DOHH2 (cell line): ENCODE results near the gene HDAC4.

Experiments
- H3F3A ChIP-seq: fragments of 200-600 bp; sonication (generic), shearing (Covaris generic); 2 replicates; pipeline ENCODE4 v1.6.0; 2016; ENCODE audit warnings: antibody characterized with exemption, mild to moderate bottlenecking; ENCODE audit not compliant: control insufficient read depth, insufficient read depth
- H3K27ac ChIP-seq: fragments of 200-600 bp; sonication (generic); 2 replicates; pipeline ENCODE4 v1.5.1; 2014; ENCODE audit warnings: low read depth, mild to moderate bottlenecking, low read length, moderate library complexity
- H3K27me3 ChIP-seq: fragments of 200-600 bp; sonication (generic); 2 replicates; pipeline ENCODE4 v1.6.1; 2014; ENCODE audit warnings: mild to moderate bottlenecking, low read length, mixed read lengths; ENCODE audit not compliant: control insufficient read depth
- H3K36me3 ChIP-seq: fragments of 200-600 bp; sonication (generic); 2 replicates; pipeline ENCODE4 v1.6.1; 2014; ENCODE audit warnings: mild to moderate bottlenecking, low read length, moderate library complexity, mixed read lengths; ENCODE audit not compliant: control insufficient read depth
- H3K4me1 ChIP-seq: fragments of 200-600 bp; sonication (generic); 2 replicates; pipeline ENCODE4 v1.6.1; 2014; ENCODE audit warnings: mild to moderate bottlenecking, low read length, mixed read lengths; ENCODE audit not compliant: control insufficient read depth
- H3K4me2 ChIP-seq: fragments of 200-600 bp; sonication (generic); 2 replicates; pipeline ENCODE4 v1.6.0; 2014; ENCODE audit warnings: mild to moderate bottlenecking, low read length, moderate library complexity
- H3K4me3 ChIP-seq: fragments of 200-600 bp; sonication (generic); 2 replicates; pipeline ENCODE4 v1.5.1; 2014; ENCODE audit warnings: mild to moderate bottlenecking, low read length, mixed read lengths
- H3K79me2 ChIP-seq: fragments of 200-600 bp; sonication (generic); 2 replicates; pipeline ENCODE4 v1.6.1; 2014; ENCODE audit warnings: mild to moderate bottlenecking, low read length, mixed read lengths; ENCODE audit not compliant: control insufficient read depth
- H3K9me2 ChIP-seq: fragments of 200-600 bp; sonication (generic); replicated peaks from 2 replicates; pipeline ENCODE4 v1.6.1; 2014; ENCODE audit warnings: mild to moderate bottlenecking, low read length, mixed read lengths; ENCODE audit not compliant: control insufficient read depth
- H3K9me3 ChIP-seq: fragments of 200-600 bp; sonication (generic); 2 replicates; pipeline ENCODE4 v1.6.1; 2014; ENCODE audit warnings: antibody characterized with exemption, low read length, mixed read lengths; ENCODE audit not compliant: control insufficient read depth, insufficient read depth
- H4K20me1 ChIP-seq: fragments of 200-600 bp; sonication (generic); 2 replicates; pipeline ENCODE4 v1.6.0; 2014; ENCODE audit warnings: low read depth, mild to moderate bottlenecking, antibody characterized with exemption, low read length, moderate library complexity; ENCODE audit not compliant: control insufficient read depth, insufficient read depth
- EZH2phosphoT487 ChIP-seq: fragments of 200-600 bp; sonication (generic); IDR thresholded peaks from 2 replicates; pipeline ENCODE4 v1.6.1; 2017; ENCODE audit warnings: borderline replicate concordance, mild to moderate bottlenecking, antibody characterized with exemption, low read length, moderate library complexity, mixed read lengths
- TF ChIP-seq, protein P1 (sequence below): fragments of 200-600 bp; sonication (generic); IDR thresholded peaks from one replicate; pipeline ENCODE4 v1.5.1; 2014; ENCODE audit warnings: antibody characterized with exemption, mild to moderate bottlenecking, low read depth, low read length; ENCODE audit not compliant: poor library complexity, severe bottlenecking

Gene HDAC4

DNA sequence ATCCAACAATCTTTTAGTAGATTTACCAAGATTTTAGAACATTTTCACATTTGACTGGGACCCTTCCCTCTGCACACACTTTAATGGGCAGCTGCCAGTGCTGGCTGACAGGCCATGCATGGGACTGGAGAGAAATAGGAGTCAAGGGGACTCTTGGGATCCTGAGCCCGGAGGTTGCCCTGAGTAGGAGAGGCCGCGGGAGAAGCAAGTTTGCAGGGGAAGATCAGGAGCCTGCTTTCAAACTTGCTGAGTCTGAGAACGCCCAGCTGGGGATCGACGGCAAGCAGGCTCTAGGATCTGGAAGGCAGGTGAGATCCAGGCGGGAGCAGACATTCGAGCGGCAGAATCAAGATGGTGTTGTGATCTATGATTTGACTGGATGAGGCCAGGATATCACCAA, 186.1 kb downstream of the HDAC4 start:
- H3K4me3 ChIP-seq = no peak overlapping the region
- H3K79me2 ChIP-seq = no peaks in the 10 kb centered on the region
- H3K9me3 ChIP-seq = no peaks in the 10 kb centered on the region
- no peak for TF ChIP-seq EZH2phosphoT487
- TF ChIP-seq, protein P1, sequence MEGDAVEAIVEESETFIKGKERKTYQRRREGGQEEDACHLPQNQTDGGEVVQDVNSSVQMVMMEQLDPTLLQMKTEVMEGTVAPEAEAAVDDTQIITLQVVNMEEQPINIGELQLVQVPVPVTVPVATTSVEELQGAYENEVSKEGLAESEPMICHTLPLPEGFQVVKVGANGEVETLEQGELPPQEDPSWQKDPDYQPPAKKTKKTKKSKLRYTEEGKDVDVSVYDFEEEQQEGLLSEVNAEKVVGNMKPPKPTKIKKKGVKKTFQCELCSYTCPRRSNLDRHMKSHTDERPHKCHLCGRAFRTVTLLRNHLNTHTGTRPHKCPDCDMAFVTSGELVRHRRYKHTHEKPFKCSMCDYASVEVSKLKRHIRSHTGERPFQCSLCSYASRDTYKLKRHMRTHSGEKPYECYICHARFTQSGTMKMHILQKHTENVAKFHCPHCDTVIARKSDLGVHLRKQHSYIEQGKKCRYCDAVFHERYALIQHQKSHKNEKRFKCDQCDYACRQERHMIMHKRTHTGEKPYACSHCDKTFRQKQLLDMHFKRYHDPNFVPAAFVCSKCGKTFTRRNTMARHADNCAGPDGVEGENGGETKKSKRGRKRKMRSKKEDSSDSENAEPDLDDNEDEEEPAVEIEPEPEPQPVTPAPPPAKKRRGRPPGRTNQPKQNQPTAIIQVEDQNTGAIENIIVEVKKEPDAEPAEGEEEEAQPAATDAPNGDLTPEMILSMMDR = no peak
- H4K20me1 ChIP-seq = 0 out of 2 replicates have a peak, but pooled peaks cover 11% of the 10 kb centered on the region
- H3F3A ChIP-seq = no peaks in the 10 kb centered on the region
- H3K9me2 ChIP-seq = no peaks in the 10 kb centered on the region
- H3K4me2 ChIP-seq = no peak overlapping the region
- H3K27me3 ChIP-seq = peaks cover 5% of the 10 kb centered on the region; the same call in 1 of the 2 replicates
- H3K4me1 ChIP-seq = no peaks in the 10 kb centered on the region
- no peak overlapping the region for H3K27ac ChIP-seq
- no peaks in the 10 kb centered on the region for H3K36me3 ChIP-seq

DNA sequence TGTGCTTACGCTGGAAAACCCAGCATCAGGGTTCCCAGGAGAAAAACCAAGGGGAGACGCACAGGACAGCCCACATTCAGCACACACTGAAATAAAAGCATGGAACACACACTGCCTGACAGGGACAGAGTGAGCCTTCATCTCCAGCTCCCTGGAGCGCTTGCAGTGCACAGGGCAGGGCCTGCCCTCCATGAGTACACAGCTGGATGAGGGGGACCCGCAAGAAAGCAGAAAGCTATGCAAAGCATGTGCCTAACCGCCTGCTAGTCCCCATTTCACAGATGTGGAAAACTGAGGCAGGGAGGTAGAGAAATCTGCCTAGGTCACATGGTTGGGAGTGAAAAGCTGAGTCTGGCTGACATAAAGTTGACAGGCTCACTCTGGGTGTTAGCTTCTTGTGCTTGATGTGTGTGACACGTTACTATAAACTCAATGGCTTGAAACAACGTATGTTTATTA, 187.1 kb downstream of the HDAC4 start:
- 0 out of 2 replicates have a peak, but pooled peaks cover 11% of the 10 kb centered on the region for H4K20me1 ChIP-seq
- H3F3A ChIP-seq = no peaks in the 10 kb centered on the region
- TF ChIP-seq, protein P1 = no peak
- TF ChIP-seq EZH2phosphoT487 = no peak
- H3K79me2 ChIP-seq = no peaks in the 10 kb centered on the region
- H3K27me3 ChIP-seq = peaks cover 5% of the 10 kb centered on the region; the same call in 1 of the 2 replicates
- H3K4me2 ChIP-seq = no peak overlapping the region
- H3K4me3 ChIP-seq = no peak overlapping the region
- H3K9me3 ChIP-seq = no peaks in the 10 kb centered on the region
- no peaks in the 10 kb centered on the region for H3K36me3 ChIP-seq
- H3K9me2 ChIP-seq = no peaks in the 10 kb centered on the region
- H3K4me1 ChIP-seq = no peaks in the 10 kb centered on the region
- H3K27ac ChIP-seq = no peak overlapping the region

DNA sequence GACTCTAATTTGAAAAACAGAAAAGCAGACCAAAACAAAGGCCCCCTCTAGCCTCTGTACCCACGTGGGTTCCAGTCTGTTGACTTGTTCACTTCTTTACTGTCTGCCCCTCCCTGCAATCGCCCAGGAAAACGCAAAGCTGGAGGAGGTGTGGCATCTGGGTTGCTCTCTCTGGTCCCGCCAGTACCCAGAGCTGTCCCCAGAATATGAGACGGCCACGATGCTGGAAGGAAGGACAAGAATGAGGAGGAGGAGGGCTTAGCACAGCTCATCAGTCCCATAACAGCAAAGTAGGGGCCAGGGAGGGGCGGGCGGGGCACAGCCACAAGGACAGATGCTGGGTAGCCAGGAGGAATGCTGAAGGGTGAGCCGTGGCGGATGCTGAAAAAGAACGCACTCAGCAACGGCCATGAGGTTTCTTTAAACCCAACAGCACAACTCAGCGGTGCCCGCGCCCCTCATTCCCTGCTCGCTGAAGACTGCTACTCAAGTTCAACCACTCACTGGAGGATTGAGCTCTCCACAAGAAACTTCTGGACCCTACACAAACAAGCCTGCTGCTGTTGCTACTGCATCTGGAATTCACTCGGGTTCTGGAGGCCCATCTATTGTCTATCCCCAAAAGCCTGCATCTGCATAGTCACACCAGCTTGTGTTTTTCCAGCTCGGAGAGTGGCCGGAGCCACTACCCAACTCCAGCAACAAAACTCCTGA, 187.7 kb downstream of the HDAC4 start:
- Histone ChIP-seq H3K4me3 (no peak overlapping the region), H3K79me2 (no peaks in the 10 kb centered on the region), H3K27me3 (peaks cover 5% of the 10 kb centered on the region; the same call in 1 of the 2 replicates), H4K20me1 (0 out of 2 replicates have a peak, but pooled peaks cover 11% of the 10 kb centered on the region), H3F3A (no peaks in the 10 kb centered on the region), H3K9me3 (no peaks in the 10 kb centered on the region), H3K27ac (no peak overlapping the region), H3K36me3 (no peaks in the 10 kb centered on the region), H3K9me2 (no peaks in the 10 kb centered on the region), H3K4me1 (no peaks in the 10 kb centered on the region), H3K4me2 (no peak overlapping the region)
- TF ChIP-seq, protein P1 = no peak
- no peak for TF ChIP-seq EZH2phosphoT487
